Erythroblast (primary cell): ENCODE data around the gene SCARF2.

ENCODE experiments used
- GATA1 ChIP-seq: IDR thresholded peaks from 2 replicates; pipeline ENCODE4 v1.6.1; 2011; ENCODE audit warnings: low read depth, mild to moderate bottlenecking, control low read depth, low read length, moderate library complexity
- POLR2A ChIP-seq: IDR thresholded peaks from 2 replicates; pipeline ENCODE4 v1.6.1; 2011; ENCODE audit warnings: mild to moderate bottlenecking, low read length

- TF ChIP-seq POLR2A (no peak), GATA1 (no peak)
Measured at GRCh38 chr22:20424932-20425565, 12.6 kb downstream of the SCARF2 start.
